Smooth muscle cell (in vitro differentiated cells): Measurements from ENCODE around the gene DHRS12. TPM values are rescaled to one million over a fixed set of nuclear protein-coding genes. Genes with fewer than 3 reads are reported as not detected.

ENCODE experiments used
- DNase-seq: peaks from one replicate; lab custom pipeline; 2025; ENCODE audit not compliant: unreplicated experiment; lab: John Stamatoyannopoulos, UW
- H2AFZ ChIP-seq: fragments of 200-600 bp; sonication (generic); 2 replicates; pipeline ENCODE4 v1.6.0; 2016; ENCODE audit warnings: antibody characterized with exemption, low read depth, mild to moderate bottlenecking
- H3F3A ChIP-seq: fragments of 200-600 bp; sonication (generic); 2 replicates; pipeline ENCODE4 v1.6.0; 2017; ENCODE audit warnings: antibody characterized with exemption, low read depth
- H3K27ac ChIP-seq: fragments of 200-600 bp; sonication (generic); 2 replicates; pipeline ENCODE4 v1.5.1; 2016; ENCODE audit warnings: low read depth, mild to moderate bottlenecking
- H3K27me3 ChIP-seq: fragments of 200-600 bp; sonication (generic); 2 replicates; pipeline ENCODE4 v1.6.1; 2016; ENCODE audit warnings: low read depth, mild to moderate bottlenecking
- H3K36me3 ChIP-seq: fragments of 200-600 bp; sonication (generic); 2 replicates; pipeline ENCODE4 v1.5.1; 2016; ENCODE audit warnings: low read depth
- H3K4me1 ChIP-seq: fragments of 200-600 bp; sonication (generic); 2 replicates; pipeline ENCODE4 v1.5.1; 2016; ENCODE audit warnings: low read depth
- H3K4me2 ChIP-seq: fragments of 200-600 bp; sonication (generic); 2 replicates; pipeline ENCODE4 v1.6.0; 2016; ENCODE audit warnings: mild to moderate bottlenecking
- H3K4me3 ChIP-seq: fragments of 200-600 bp; sonication (generic); 2 replicates; pipeline ENCODE4 v1.5.1; 2016; ENCODE audit warnings: mild to moderate bottlenecking
- H3K79me2 ChIP-seq: fragments of 200-600 bp; sonication (generic); 2 replicates; pipeline ENCODE4 v1.6.0; 2016; ENCODE audit warnings: low read depth, mild to moderate bottlenecking
- H3K9ac ChIP-seq: fragments of 200-600 bp; sonication (generic); 2 replicates; pipeline ENCODE4 v1.6.0; 2016; ENCODE audit warnings: low read depth
- H3K9me3 ChIP-seq: fragments of 200-600 bp; sonication (generic); replicated peaks from 2 replicates; pipeline ENCODE4 v1.5.1; 2016; ENCODE audit warnings: low read depth
- H4K20me1 ChIP-seq: fragments of 200-600 bp; sonication (generic); 2 replicates; pipeline ENCODE4 v1.6.0; 2016; ENCODE audit warnings: low read depth
- CTCF ChIP-seq: fragments of 200-600 bp; sonication (generic); IDR thresholded peaks from 2 replicates; pipeline ENCODE4 v1.5.1; 2017; ENCODE audit warnings: borderline replicate concordance, mild to moderate bottlenecking, antibody characterized with exemption; ENCODE audit not compliant: insufficient read depth, poor library complexity, severe bottlenecking
- WGBS: methylation state at CpG from one replicate; pipeline ENCODE4 v1.1.7; 2016; ENCODE audit warnings: low lambda C conversion rate; 5-methylcytosine and 5-hydroxymethylcytosine counted together
- polyA plus RNA-seq: library from polyadenylated mRNA; unstranded; fragments of >200 nt; fragmentation: Nextera tagmentation; extraction: Ambion mirVana; gene quantifications from 2 replicates; pipeline ENCODE4 v1.2.1, GENCODE V29; 2016
- total RNA-seq: library from RNA; depleted of rRNA; stranded (reverse); fragments of >200 nt; gene quantifications from 2 replicates; pipeline ENCODE4 v1.2.3, GENCODE V29; 2014

DHRS12 gene
- total and polyA plus RNA-seq, 2 experiments from 2014 or later, result 5.7 to 9.9 TPM

GRCh38 chr13:51828730-51829567, 25.0 kb upstream of the DHRS12 start:
- H2AFZ ChIP-seq, result no peak overlapping the region
- no peak for TF ChIP-seq CTCF
- H3K27me3 ChIP-seq, result no peaks in the 10 kb centered on the region
- no peak overlapping the region for H3K27ac ChIP-seq
- no peaks in the 10 kb centered on the region for H3K36me3 ChIP-seq
- no peaks in the 10 kb centered on the region for H3F3A ChIP-seq
- H3K9ac ChIP-seq, result no peak overlapping the region
- no peak overlapping the region for H3K4me2 ChIP-seq
- no peaks in the 10 kb centered on the region for H3K4me1 ChIP-seq
- 94% methylated on average over 8 of the region's 8 CpGs for WGBS
- no peak overlapping the region for H3K4me3 ChIP-seq
- no peaks in the 10 kb centered on the region for H3K79me2 ChIP-seq
- no peaks in the 10 kb centered on the region for H4K20me1 ChIP-seq
- H3K9me3 ChIP-seq, result no peaks in the 10 kb centered on the region
- no peak for DNase-seq

GRCh38 chr13:51827254-51827653, 23.3 kb upstream of the DHRS12 start:
- H3K9me3 ChIP-seq, result no peaks in the 10 kb centered on the region
- no peak overlapping the region for H3K27ac ChIP-seq
- H3K79me2 ChIP-seq, result no peaks in the 10 kb centered on the region
- H3K27me3 ChIP-seq, result no peaks in the 10 kb centered on the region
- 76% methylated on average over 4 of the region's 4 CpGs for WGBS
- no peak overlapping the region for H3K4me3 ChIP-seq
- H3K4me2 ChIP-seq, result no peak overlapping the region
- H3K4me1 ChIP-seq, result no peaks in the 10 kb centered on the region
- TF ChIP-seq CTCF, result no peak
- no peaks in the 10 kb centered on the region for H4K20me1 ChIP-seq
- H2AFZ ChIP-seq, result no peak overlapping the region
- DNase-seq, result no peak
- H3K36me3 ChIP-seq, result no peaks in the 10 kb centered on the region
- H3K9ac ChIP-seq, result no peak overlapping the region
- no peaks in the 10 kb centered on the region for H3F3A ChIP-seq

GRCh38 chr13:51826606-51827005, 22.6 kb upstream of the DHRS12 start:
- no peak for TF ChIP-seq CTCF
- Histone ChIP-seq H3K27me3 (no peaks in the 10 kb centered on the region), H3K79me2 (no peaks in the 10 kb centered on the region), H2AFZ (no peak overlapping the region), H3K4me2 (no peak overlapping the region), H4K20me1 (no peaks in the 10 kb centered on the region), H3K9ac (no peak overlapping the region), H3F3A (no peaks in the 10 kb centered on the region), H3K27ac (no peak overlapping the region), H3K9me3 (no peaks in the 10 kb centered on the region), H3K4me3 (no peak overlapping the region), H3K36me3 (no peaks in the 10 kb centered on the region), H3K4me1 (no peaks in the 10 kb centered on the region)
- no peak for DNase-seq
- 82% methylated on average over 7 of the region's 7 CpGs for WGBS

GRCh38 chr13:51825681-51826254, 21.8 kb upstream of the DHRS12 start:
- Histone ChIP-seq H3K4me1 (no peaks in the 10 kb centered on the region), H3K36me3 (no peaks in the 10 kb centered on the region)
- WGBS, result 92% methylated on average over 10 of the region's 10 CpGs

More at GRCh38 chr13:51825681-51826254, 21.8 kb upstream of the DHRS12 start:
- Histone ChIP-seq H3K79me2 (no peaks in the 10 kb centered on the region), H3K9ac (no peak overlapping the region), H3K4me2 (no peak overlapping the region), H2AFZ (no peak overlapping the region), H3F3A (no peaks in the 10 kb centered on the region), H3K27me3 (no peaks in the 10 kb centered on the region), H3K4me3 (no peak overlapping the region), H3K27ac (no peak overlapping the region), H3K9me3 (no peaks in the 10 kb centered on the region), H4K20me1 (no peaks in the 10 kb centered on the region)
- TF ChIP-seq CTCF, result no peak
- no peak for DNase-seq
